Pulmonary artery endothelial cell (primary cell): ENCODE measurements around the gene LSM14B. TPM values are rescaled to one million over a fixed set of nuclear protein-coding genes. Genes with fewer than 3 reads are reported as not detected.
"Not testable (repeated sequence)": the region's sequence is repeated elsewhere in the genome, so short reads cannot be mapped to it uniquely, and the experiment has no call there.

Experiments used
- DNase-seq: peaks from one replicate; pipeline ENCODE4 v3.0.0-alpha.2; 2011; ENCODE audit warnings: low read depth, low spot score
- total RNA-seq: library from RNA; depleted of rRNA; stranded (reverse); fragments of >200 nt; gene quantifications from 2 replicates; pipeline ENCODE4 v1.2.3, GENCODE V29; 2014

LSM14B gene
- total RNA-seq, 1 donor from 2014 or later, result 38.1 TPM

DNA sequence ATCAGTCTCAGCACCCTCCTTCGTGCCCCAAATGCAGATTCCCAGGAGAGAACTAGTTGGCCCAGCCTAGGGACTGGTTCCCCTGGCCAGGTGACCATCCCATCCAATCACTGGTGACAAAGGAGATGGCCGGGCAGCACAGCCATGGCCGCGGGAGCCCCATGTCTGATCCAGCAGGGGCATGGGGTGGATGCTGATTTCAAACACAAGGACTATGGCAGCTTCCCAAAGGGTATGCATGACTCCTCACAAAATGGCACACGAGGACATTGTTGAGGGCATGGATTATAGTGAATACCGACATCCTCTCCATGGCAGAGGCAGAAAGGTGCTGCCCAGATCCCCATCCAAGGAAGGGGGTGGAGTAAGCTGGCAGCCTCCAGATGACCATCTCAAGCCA, 9.9 kb upstream of the LSM14B start:
- DNase-seq, result no peak

DNA sequence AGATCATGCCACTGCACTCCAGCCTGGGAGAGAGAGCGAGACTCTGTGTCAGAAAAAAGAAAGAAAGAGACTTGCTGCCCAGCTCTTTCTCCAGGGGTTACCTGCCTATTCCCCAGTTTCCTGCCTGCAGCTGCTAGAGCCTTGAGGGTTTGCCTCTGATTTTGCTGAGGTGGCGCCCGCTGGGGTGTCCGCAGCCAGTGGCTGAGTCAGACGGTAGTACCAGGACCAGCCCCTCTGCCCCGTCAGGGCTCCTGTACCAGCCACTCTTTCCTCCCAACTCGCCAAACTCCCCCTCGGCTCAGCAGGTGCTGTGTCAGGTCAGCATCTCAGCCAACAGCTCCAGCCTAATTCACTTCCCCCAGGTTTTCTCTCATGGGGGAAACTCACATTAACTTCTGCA, 7.4 kb upstream of the LSM14B start:
- no peak for DNase-seq

DNA sequence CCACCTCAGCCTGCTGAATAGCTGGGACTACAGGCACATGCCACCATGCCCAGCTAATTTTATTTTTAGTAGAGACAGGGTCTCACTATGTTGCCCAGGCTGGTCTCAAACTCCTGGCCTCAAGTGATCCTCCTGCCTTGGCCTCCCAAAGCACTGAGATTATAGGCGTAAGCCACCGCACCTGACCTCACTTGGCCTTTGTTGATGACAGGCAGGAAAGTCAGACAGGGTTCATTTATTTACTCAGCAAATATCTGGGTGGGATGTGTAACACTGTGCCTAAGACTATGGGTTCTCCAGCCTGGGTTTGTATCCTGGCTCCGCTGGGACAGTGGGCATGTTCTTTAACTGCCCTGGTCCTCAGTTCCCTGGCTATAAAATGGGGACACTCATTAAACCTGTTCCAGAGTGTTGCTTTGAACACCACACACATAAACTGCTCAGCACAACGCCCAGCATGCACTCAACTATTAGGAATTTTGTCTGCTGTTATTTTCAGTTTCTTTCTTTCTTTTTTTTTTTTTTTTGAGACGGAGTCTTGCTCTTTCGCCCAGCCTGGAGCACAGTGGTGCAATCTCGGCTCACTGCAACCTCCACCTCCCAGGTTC, 6.4 kb upstream of the LSM14B start:
- not testable (repeated sequence) for DNase-seq

DNA sequence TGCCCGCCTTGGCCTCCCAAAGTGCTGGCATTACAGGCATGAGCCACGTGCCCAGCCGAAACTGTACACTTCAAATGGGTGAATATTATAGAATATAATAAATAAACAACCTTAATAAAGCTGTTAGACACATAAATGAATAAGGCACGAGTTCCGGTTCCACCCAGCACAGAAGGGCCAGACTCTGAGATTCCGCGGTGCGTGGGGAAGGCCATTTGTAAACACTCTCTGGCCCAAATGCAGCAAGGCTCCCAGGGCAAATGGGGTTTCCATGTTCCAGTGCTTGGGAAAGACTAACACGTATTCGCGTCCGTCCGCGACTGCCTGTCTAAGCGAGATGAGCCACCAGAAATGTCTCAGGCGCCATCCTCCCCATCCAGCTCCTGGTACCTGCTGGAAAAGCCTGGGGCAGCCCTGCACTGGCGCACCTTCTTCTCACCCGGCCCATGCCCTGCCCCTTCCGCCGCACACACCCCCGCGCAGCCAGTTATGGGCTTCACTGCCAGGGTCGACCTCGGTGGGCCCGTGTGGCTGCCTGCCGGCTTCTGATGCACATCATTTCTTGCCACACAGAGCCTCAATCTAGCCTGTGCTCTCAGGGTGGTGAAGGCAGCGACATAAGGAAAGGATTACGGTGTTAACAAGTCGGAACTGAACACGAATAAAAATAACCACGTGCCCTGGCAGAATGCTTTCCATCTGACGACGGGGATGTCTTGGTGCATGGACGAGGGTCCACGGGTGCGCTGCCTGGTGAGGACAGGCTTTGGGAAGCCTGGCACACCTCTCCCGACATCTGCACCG, 5.5 kb upstream of the LSM14B start:
- DNase-seq, result no peak

DNA sequence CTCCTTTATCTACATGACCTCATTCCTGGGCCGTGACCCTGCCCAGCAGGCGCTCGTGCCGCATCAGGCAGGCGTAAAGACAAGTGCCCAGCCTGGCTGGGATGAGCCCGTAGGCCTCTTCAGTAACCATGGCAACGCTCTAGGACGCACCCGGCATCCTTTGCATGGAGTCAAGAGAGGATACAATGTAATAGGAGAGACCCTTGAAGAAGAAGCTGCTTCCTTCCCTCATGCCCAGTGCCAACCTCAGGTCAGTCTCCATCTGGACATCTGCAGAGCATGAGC, 5.0 kb upstream of the LSM14B start:
- no peak for DNase-seq

DNA sequence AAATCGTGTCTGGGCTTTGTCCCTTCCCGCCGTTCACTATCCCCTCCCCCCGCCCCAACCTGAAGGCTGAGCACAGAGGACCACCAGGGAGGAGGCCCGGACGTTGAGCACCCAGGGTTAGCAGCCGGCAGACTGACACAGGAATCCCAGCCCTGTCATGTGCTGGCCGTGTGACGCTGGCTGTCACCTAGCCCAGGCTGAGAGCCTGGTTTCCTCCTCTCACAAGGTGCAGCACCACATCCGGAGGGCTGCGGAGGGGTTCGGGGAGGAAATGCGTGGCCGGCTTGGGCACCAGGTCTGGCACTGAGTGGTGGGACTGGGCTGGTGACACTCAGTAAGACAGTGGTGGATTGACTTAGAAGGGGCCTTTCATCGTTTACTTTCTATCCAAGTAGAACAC, 4.6 kb upstream of the LSM14B start:
- no peak for DNase-seq

DNA sequence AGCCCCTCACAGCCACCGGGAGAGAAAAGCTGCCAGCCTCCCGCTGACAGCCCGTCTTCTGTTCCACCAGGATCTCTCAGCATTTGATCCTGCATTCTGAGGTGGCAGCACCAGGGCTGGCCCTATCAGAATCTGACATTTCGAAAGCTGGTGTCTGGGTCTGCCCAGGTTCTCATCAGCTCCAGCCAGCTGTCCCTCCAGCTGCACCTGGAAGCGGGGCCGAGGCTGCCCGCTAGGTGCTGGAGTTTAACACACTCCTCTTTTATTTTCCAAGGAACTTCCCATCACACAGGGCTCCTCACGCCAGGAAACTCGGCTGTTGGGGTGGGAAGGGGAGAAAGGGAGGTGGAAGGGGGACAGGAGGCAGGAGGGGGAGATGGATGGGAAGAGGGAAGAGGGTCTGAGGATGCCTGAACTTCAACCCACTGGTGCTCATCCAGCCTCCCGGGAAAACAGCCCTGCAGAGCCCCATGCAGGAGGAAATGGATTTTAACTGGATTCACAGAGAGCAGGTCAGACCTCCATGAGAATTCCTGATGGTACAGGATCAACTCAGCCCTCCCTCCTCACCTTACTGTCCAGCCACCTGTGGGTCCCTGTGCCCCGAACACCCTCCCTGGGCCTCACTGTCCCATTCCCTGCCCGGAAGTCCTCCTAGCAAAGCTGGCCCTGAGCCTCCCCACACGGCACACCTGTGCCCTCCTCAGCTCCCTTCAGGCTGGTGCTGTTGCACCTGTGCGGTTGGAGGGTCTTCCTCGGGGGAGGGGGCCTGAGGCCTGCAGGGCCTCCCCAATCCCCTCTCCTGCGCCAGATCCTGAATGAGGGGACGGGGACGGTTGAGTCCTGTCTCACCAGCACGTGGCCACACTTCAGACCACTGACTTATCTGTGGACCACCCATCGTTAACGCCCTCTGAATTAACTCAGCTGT, 3.9 kb upstream of the LSM14B start:
- DNase-seq, result no peak

DNA sequence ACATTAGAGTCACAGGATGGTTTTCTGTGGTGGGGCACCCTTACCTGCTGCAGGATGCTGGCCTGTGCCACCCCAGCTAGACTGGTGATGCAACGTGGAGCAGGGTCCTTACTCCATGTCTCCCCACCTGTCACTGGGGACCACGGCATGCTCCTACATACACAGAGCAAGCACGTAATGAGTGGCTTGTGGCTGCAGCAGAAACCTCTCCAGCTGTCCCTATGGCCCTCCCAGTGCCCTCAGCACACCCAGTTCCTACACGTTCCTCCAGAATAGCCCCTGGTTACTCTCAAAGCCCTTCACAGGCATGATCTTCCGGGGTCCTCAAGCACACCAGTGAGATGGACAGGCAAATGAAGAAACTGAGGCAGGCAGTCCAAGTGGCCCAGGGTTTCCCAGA, 3.2 kb upstream of the LSM14B start:
- DNase-seq, result no peak

DNA sequence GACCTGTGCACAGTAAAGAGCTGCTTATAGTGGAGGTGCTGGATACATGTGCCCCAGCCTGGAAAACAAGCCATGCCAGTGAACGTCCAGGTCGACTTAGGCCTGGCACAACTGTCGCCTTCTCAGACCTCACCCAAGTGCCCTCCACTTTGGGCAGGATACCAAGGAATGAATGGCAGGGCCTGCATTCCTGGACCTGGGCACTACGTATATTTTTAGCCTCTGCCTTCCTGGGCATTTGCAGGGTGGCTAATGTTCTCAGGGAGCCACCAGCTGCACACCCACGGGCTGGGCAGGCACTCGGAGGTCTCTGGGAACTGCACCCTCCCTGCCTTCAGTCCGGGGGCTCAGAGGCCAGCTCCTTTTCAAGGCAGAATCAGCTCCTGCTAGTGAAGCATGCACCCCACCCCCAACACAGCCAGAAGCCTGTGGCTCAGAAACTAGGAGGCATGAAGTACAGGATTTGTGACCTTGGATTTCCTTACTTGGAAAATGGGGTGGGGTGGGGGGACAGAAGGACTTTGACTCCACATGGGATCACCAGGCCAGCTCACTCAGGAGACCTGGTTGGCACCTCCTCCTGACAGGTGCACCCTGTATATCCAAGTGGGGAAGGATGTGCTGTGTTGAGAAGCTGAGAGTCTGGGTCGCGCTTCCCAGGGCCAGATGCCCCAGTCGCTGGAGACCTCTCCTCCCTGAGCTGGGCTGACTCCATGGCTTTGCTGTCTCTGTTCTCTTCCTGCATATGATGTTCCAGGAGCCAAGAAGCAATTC, 2.5 kb upstream of the LSM14B start:
- DNase-seq, result no peak

DNA sequence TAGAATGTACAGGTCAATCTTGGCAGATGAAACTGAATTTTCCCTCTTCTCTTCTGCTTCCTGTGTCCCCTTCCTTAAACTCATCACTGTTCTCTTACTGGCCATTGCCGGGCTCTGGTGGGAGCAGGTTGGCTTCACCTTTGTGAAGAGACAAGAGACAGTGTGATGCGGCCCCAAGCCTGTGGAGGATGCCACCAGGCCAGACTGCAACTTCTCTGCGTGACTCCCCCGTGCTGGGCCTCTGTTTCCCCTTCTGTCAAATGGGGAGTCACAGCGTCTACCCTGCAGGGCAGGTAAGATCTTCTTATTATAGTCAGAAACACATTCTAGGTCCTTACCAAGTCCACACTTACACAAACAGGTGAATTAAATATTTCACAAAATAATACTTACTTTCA, 1.9 kb upstream of the LSM14B start:
- no peak for DNase-seq

DNA sequence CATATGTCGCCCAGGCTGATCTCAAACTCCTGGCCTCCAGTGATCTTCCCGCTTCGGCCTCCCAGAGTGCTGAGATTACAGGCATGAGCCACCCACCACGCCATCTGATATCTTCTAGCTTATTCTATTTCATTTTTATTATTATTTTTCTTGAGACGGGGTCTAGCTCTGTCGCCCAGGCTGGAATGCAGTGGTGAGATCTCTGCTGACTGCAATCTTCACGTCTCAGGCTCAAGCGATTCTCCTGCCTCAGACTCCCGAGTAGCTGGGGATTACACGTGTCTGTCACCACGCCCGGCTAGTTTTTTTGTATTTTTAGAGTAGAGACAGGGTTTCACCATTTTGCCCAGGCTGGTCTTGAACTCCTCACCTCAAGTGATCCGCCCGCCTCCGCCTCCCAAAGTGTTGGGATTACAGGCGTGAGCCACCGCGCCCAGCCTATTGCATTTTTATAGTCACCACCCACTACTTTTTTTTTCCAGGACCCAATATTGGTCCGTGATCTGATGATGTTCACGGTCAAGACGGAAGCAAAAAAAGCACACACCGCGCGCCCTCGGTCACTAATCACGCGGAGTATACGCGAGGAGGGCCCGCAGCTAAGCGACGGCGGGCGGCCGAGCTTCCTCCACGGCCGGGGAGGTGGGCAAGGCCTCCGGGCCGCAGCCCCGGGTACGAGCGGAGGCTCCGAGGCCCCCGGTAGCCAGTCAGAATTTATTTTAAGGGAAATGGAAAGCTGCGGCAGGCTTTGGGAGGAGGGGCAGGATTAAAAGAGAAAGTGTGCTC, 1.1 kb upstream of the LSM14B start:
- DNase-seq, result no peak

DNA sequence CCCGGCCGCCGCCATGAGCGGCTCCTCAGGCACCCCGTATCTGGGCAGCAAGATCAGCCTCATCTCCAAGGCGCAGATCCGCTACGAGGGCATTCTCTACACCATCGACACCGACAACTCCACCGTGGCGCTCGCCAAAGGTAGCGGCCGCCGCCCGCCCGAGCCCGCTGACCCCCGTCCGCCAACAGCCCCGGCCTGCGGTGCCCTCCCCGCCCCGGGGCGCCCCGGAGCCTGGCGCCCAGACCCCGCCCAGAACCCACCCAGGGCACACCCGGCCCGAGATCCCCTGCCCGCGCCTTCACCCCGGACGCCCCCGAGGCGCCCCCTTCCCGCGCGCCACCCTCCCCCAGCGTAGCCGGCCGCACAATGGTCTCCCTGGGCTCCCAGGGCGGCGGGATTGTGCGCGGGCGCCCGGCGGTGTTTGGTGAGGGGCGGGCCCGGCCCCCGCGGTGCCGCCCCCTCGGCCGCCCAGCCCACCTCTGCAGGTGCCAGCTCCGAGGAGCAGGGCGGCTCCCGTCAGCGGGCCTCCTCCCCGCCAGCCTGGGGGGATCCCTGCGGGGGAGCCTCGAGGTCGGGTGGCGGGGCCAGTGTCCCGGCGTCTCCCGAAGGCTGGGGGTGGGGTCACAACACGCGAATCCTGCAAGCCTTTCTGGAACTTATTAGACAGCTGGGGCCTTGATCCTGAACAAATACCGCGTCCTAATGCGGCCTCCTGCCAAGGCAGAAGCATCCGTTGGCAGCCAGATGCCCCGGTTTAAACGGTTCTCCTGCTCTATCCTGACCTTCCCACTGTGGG, 577 bp downstream of the LSM14B start:
- no peak for DNase-seq

DNA sequence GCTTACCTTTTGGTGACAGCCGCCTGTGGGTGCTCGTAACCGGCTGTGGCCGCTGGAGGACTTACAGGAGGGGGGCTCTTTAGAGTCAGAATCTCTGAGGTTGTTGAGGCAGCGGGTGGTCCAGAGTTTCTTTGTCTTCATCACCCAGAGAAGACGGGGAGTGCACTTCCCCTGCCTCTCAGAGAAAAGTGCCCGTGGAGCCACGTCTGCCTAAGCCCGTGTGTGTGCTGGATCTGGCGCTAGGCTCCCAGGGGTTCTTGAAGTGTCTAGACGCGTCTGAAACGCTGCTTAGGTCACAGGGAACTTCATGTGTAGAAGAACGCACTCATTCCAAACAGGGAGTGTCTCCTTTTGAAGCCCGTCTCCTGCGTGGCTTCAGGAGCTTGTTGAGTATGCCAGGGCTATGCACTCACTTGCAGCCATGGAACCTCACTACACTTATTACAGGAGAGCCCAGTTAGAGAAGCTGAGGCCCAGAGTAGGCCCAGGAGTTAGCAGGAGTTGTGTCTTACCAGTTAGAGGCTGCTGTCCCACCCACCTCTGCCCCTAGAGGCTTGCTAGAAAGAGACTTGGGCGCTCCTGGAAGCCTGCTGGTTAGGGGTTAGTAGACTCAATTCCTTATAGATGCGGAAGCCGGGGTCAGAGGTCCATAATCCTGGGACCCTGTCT, 1.3 kb downstream of the LSM14B start:
- no peak for DNase-seq

DNA sequence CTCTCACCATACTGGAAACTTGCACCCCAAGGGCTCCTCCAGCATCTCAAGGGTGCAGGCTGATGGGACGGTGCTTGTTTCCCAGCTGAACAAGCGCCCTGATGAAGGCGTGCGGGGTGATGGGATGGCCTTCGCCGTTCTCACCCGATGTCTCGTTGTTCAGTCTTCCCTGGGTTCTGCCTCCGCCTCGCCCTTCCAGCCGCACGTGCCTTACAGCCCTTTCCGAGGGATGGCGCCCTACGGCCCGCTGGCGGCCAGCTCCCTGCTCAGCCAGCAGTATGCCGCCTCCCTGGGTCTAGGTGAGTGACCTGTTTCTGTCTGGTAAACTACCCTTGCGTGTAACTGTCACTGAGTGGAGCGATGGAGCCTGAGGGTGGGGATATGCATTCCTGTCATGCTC, 3.9 kb downstream of the LSM14B start:
- no peak for DNase-seq

DNA sequence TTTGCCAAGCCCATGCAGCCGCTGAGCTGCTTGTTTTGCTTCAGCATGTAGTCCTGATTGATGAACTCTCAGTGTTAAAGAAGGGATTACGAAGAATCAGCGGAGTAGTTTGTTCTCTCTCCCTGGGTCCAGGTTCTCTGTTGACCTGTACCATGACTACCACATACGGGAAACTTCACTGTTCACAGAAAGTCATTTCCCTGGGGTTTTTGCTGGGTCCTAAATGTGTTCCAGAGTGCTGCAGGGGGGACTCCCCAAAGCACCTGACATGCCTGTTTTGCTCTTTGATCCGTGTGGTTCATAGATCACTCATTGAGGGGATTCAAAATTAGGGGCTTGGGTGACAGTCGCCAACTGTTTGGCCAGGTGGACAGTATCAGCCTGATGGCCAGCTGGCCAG, 5.5 kb downstream of the LSM14B start:
- no peak for DNase-seq

DNA sequence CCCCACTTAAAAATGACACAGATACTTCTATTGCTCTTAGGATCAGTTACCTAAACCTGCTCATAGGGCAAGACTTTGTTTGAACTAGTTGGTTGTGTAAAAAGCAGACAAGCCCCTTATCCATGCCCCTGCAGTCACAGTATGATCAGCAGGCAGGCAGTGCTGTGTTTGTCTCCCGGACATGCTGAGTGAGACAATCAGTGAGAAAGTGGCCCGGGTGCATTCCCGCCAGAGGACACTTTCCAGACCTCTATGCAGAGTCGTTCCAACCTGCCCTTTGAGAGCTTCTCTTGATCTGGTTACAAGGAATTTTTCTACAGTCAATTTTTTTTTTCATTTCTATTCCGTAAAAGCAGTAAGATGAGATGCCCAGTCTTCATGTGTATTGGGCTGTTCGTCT, 6.2 kb downstream of the LSM14B start:
- no peak for DNase-seq

DNA sequence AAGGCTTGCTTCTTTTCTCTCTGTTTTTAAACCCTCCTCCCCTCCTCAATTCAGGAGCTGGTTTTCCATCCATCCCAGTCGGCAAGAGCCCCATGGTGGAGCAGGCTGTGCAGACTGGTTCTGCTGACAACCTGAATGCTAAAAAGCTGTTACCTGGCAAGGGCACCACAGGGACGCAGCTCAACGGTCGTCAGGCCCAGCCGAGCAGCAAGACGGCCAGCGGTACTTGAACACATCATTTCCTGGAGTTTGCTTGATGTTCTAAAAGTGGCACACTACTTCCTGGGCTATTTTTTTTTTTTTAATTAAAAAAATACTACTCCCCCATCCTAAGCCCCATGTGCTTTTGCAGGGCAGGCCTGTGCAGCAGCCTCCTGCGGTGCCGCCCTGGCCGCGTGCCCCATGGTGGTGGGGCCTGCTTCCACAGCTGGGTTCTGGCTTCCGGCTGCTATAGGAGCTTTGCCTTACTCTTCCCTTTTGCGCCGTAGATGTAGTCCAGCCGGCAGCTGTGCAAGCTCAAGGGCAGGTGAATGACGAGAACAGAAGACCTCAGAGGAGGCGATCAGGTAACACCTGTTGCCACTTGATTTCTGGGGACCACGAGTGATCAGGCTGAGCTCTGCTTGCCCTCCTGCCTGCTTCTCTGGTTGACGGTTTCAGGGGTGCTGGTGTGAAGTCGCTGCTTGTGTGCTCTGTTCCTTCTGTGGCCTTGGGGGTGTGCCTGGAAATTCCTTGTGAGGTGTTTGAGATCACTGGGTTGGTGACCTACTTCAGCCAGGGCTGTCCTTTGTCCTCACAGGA, 7.7 kb downstream of the LSM14B start:
- no peak for DNase-seq

DNA sequence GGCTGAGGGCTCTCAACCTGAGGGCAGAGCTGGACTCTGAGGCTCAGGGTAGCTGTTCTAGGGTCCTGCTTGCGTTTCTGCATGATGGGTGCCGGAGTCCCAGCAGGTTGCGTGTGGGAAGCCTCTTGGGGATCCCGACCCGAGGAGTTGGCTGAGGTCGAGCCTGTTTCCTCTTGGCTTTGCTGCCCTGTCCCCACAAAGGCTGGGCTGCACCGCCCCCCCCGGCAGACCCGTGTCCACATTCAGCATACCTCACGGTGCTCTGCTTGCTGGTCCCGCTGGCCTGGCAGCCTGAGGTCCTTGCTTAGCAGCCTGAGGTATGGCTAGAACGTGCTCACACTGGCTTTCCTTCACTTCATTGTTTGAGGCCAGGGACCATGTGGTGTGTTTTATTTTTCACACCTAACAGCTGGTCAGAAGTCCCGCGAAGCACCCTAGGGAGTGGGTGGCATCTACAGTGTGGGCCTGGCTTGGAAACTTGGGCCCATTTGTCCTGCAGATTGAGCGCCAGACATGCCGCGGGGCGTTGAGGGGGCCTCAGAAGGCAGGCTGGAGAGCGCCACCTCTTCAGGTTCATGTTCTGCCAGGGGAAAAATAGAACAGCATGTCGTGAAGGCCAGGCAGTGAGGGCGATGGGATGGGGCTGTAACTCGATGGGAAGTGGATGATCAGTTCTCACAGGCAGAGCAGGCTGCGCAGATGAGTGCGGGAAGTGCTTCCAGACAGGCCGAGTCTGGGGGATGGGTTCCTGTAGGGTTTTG, 9.5 kb downstream of the LSM14B start:
- no peak for DNase-seq
